Upper lobe of left lung (tissue), 4 donors: ENCODE data around the gene INSRR.

Source experiments
- POLR2A ChIP-seq, 4 donors: fragments of 450-650 bp; IDR thresholded peaks; one replicate each; pipeline ENCODE4 v1.5.1; 2016 to 2017; ENCODE audit warnings: antibody characterized with exemption in 4 of 4, mild to moderate bottlenecking in 2 of 4
- POLR2AphosphoS5 ChIP-seq, 2 donors: sonication (generic); formaldehyde crosslinking; IDR thresholded peaks; one replicate each; pipeline ENCODE4 v1.5.1; 2017; ENCODE audit warnings: antibody characterized with exemption in 2 of 2
- TF ChIP-seq, protein P1 (sequence below), 6 experiments: fragments of 450-650 bp in 4 of 6; fragments of 200-600 bp in 2 of 6; sonication (generic) in 2 of 6; IDR thresholded peaks; one replicate each; pipeline ENCODE4 v1.5.1; 2016 to 2019; ENCODE audit warnings: antibody characterized with exemption in 6 of 6

DNA sequence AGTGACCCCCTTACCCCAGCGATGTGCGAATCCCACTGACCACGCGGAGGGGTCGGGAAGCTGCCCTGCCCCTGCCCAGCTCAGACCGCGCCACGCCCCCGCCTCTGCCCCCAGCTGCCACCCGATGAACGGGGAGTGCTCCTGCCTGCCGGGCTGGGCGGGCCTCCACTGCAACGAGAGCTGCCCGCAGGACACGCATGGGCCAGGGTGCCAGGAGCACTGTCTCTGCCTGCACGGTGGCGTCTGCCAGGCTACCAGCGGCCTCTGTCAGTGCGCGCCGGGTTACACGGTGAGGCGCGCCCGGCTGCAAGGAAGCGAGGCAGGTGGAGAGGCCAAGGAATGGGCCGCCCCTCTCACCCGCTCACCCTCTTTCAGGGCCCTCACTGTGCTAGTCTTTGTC lies 49.6 kb upstream of the INSRR start:
- TF ChIP-seq POLR2A (IDR thresholded peaks at IDR 0.05) (no peak), POLR2AphosphoS5 (IDR thresholded peaks at IDR 0.05) (no peak)
- TF ChIP-seq, protein P1, sequence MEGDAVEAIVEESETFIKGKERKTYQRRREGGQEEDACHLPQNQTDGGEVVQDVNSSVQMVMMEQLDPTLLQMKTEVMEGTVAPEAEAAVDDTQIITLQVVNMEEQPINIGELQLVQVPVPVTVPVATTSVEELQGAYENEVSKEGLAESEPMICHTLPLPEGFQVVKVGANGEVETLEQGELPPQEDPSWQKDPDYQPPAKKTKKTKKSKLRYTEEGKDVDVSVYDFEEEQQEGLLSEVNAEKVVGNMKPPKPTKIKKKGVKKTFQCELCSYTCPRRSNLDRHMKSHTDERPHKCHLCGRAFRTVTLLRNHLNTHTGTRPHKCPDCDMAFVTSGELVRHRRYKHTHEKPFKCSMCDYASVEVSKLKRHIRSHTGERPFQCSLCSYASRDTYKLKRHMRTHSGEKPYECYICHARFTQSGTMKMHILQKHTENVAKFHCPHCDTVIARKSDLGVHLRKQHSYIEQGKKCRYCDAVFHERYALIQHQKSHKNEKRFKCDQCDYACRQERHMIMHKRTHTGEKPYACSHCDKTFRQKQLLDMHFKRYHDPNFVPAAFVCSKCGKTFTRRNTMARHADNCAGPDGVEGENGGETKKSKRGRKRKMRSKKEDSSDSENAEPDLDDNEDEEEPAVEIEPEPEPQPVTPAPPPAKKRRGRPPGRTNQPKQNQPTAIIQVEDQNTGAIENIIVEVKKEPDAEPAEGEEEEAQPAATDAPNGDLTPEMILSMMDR (IDR thresholded peaks at IDR 0.05) = no peak
